Measurements from ENCODE around the gene RRM1. TPM values are rescaled to one million over a fixed set of nuclear protein-coding genes. Genes with fewer than 3 reads are reported as not detected.

RRM1 gene
- total and polyA plus RNA-seq, 9 donors, result 14.1 to 50.0 (median 24.7) TPM

DNA sequence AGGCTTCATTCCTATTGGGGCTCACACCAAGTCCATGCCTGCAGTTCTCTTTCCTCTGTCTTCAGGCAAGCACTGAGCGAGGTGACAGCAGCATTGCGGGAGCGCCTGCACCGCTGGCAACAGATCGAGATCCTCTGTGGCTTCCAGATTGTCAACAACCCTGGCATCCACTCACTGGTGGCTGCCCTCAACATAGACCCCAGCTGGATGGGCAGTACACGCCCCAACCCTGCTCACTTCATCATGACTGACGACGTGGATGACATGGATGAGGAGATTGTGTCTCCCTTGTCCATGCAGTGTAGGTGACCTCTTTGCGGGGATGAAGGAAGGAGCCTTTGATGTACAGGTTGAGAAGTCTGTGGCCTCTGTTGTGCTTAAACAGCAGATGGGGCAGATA lies 11.4 kb upstream of the RRM1 start:
- 83 to 97% (median 84%) methylated on average over 8 to 9 of the region's 9 CpGs for WGBS, 3 donors
- no peak overlapping the region for H3K27ac ChIP-seq
- H3K4me3 ChIP-seq, result no peak overlapping the region
- H3K36me3 ChIP-seq, result no peaks in the 10 kb centered on the region
- H3K27me3 ChIP-seq, result no peaks in the 10 kb centered on the region
- TF ChIP-seq EP300 (IDR thresholded peaks at IDR 0.05), result no peak
- no peak for TF ChIP-seq POLR2A (IDR thresholded peaks at IDR 0.05)
- TF ChIP-seq, protein P1, sequence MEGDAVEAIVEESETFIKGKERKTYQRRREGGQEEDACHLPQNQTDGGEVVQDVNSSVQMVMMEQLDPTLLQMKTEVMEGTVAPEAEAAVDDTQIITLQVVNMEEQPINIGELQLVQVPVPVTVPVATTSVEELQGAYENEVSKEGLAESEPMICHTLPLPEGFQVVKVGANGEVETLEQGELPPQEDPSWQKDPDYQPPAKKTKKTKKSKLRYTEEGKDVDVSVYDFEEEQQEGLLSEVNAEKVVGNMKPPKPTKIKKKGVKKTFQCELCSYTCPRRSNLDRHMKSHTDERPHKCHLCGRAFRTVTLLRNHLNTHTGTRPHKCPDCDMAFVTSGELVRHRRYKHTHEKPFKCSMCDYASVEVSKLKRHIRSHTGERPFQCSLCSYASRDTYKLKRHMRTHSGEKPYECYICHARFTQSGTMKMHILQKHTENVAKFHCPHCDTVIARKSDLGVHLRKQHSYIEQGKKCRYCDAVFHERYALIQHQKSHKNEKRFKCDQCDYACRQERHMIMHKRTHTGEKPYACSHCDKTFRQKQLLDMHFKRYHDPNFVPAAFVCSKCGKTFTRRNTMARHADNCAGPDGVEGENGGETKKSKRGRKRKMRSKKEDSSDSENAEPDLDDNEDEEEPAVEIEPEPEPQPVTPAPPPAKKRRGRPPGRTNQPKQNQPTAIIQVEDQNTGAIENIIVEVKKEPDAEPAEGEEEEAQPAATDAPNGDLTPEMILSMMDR (IDR thresholded peaks at IDR 0.05), result no peak
- DNase-seq, result no peak
- intact Hi-C loops (cut with DNase I), result no loop called here
- H3K4me1 ChIP-seq (ENCODE audit: insufficient read depth), result no peaks in the 10 kb centered on the region
- no peaks in the 10 kb centered on the region for H3K9me3 ChIP-seq

DNA sequence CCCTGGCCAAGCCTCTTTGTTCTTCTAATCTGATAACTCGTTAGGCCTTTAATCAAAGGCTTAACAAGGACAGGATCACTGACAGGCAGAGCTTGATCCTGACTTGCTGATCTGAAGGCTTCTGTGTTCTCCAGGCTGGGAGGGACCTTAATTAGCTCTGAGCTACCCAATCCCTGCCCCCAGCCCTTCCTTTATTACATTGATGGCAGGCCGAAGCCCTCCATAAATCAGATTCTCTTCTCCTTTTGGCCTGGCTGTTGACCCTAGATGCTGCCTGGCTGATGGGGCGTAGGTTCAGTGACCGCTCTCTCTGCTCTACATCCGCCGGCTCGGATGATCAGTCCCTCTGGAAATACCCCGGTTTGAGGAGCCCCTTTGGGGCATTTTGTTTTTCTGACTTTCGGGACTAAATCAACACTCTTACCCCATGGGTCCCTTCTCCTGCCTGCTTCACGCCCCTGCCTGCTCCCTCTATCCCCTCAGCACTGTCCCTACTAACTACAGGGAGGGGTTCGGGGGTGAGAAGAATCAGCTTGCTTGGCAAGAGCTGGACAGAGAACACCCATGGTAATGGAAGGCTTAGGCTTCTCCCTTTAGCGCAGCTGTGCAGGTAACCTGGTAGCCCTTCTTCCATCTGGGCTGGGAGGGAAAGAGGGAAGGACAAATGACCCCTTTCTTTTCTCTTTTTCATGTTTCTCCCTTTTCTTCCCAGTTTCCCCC lies 10.0 kb upstream of the RRM1 start:
- Histone ChIP-seq H3K4me1 (ENCODE audit: insufficient read depth) (no peaks in the 10 kb centered on the region), H3K36me3 (no peaks in the 10 kb centered on the region), H3K27me3 (no peaks in the 10 kb centered on the region), H3K27ac (no peak overlapping the region), H3K4me3 (no peak overlapping the region), H3K9me3 (no peaks in the 10 kb centered on the region)
- no peak for DNase-seq
- intact Hi-C loops (cut with DNase I), result no loop called here
- TF ChIP-seq POLR2A (IDR thresholded peaks at IDR 0.05), result no peak
- 82 to 86% (median 85%) methylated on average over 12 of the region's 12 CpGs for WGBS, 3 donors

DNA sequence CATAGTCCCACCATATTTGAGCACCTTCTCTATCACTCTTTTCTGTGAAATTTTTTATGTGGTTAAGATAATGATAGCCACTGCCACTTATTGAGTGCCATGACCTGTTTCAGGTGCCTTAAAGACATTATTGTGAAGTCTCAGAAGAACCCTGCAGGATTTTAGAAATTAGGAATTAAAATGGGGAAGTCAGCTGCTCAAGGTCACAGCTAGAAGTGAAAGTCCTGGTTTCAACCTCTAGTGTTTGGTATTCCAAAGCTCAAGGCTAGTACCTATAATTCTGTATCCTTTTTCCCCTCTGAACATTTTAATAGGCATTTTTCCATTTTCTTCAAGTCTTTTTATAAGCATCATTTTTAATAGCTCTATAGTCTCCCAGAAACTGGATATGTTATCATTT lies 9.0 kb upstream of the RRM1 start:
- Histone ChIP-seq H3K4me1 (ENCODE audit: insufficient read depth) (no peaks in the 10 kb centered on the region), H3K4me3 (no peak overlapping the region), H3K9me3 (no peaks in the 10 kb centered on the region), H3K27ac (no peak overlapping the region), H3K27me3 (no peaks in the 10 kb centered on the region), H3K36me3 (no peaks in the 10 kb centered on the region)
- intact Hi-C loops (cut with DNase I), result no loop called here
- no peak for DNase-seq
- TF ChIP-seq EP300 (IDR thresholded peaks at IDR 0.05) (no peak), POLR2A (IDR thresholded peaks at IDR 0.05) (no peak)
- TF ChIP-seq, protein P1 (IDR thresholded peaks at IDR 0.05), result no peak

DNA sequence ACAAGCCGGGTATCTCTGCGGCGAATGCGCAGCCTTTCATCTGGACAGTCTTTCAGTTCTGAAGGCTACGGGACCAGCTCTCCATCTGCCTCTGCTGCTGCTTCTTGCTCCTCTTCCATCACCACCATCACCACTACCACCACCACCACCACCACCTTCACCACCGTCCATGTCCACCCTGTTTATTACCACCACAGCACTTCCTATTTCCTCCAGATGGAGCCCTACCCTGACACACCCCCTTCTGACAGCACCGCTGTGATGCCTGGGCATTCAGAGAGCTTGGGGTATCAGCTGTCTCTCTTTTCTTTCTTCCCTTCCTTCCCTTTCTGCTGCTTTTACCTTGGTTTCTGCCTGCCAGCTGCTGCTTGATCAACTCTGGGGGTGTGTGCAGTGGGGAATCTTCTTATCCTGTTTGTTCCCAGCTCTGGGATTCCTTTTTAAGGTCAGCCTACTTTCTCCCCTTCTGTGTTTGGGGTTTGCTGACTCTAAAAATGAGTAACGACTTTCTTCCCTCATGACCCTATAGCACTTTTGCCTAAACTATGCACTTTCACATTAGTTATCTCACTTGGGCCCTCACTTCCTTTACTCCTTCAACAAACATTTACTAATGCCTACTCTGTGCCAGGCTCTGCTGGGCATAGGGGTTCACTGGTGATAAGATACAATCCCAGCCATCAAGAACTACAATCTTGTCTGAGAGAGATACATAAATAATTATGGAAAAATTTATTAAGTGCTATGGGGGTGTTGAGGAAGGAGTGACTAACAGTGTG lies 7.8 kb upstream of the RRM1 start:
- no peak overlapping the region for H3K4me3 ChIP-seq
- H3K36me3 ChIP-seq, result no peaks in the 10 kb centered on the region
- H3K27me3 ChIP-seq, result no peaks in the 10 kb centered on the region
- no peaks in the 10 kb centered on the region for H3K4me1 ChIP-seq (ENCODE audit: insufficient read depth)
- 82 to 87% (median 85%) methylated on average over 8 of the region's 8 CpGs for WGBS, 3 donors
- H3K9me3 ChIP-seq, result no peaks in the 10 kb centered on the region
- no peak overlapping the region for H3K27ac ChIP-seq
- DNase-seq, result no peak
- TF ChIP-seq, protein P1 (IDR thresholded peaks at IDR 0.05), result no peak
- no peak for TF ChIP-seq EP300 (IDR thresholded peaks at IDR 0.05)
- intact Hi-C loops (cut with DNase I), result no loop called here

DNA sequence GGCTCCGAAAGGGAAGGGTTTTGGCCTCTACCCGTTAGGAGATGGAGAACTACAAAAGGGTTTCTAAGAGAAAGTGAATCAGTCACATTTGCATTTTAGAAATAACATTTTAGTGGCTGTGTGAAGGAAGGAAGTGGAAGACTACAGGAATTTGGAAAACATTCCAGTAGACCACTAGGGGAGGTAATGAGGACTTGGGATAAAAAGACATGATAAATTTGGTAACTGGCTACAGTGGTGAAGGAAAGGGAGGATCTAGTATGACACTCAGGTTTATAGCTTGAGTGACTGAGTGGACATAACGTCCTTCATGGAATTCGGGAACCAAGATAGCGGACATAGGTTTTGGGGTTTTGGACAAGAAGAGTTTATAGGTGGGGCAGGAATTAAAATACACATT lies 7.0 kb upstream of the RRM1 start:
- whole genome bisulfite sequencing, 3 donors, result 87 to 91% (median 90%) methylated on average over 5 of the region's 5 CpGs
- TF ChIP-seq EP300 (IDR thresholded peaks at IDR 0.05) (no peak), POLR2A (IDR thresholded peaks at IDR 0.05) (no peak)
- TF ChIP-seq, protein P1 (IDR thresholded peaks at IDR 0.05), result no peak
- H3K4me3 ChIP-seq, result no peak overlapping the region
- no peaks in the 10 kb centered on the region for H3K27me3 ChIP-seq
- H3K27ac ChIP-seq, result no peak overlapping the region
- no peaks in the 10 kb centered on the region for H3K4me1 ChIP-seq (ENCODE audit: insufficient read depth)
- H3K9me3 ChIP-seq, result no peaks in the 10 kb centered on the region
- DNase-seq, result no peak
- H3K36me3 ChIP-seq, result no peaks in the 10 kb centered on the region
- intact Hi-C loops (cut with DNase I), result no loop called here

All from ovary (tissue), 9 donors.